Left lung (tissue), 10 donors: Measurements from ENCODE around the gene BCO2. TPM values are rescaled to one million over a fixed set of nuclear protein-coding genes. Genes with fewer than 3 reads are reported as not detected.

Experiments
- ATAC-seq: fragments of 200-7000 bp; cut with Tn5 transposase; one replicate; pipeline ENCODE4 v1.9.1; 2020; ENCODE audit warnings: moderate library complexity
- DNase-seq, 4 donors: peaks; one replicate each; pipeline ENCODE4 v3.0.0-alpha.2; 2013 to 2020
- H3K27ac ChIP-seq, 2 donors: fragments of 200-600 bp; sonication (generic) in 1 of 2; one replicate each; pipeline versions ENCODE4 v1.5.0 to v1.8.0; 2020 to 2021
- H3K27me3 ChIP-seq, 2 donors: fragments of 200-600 bp; sonication (generic) in 1 of 2; one replicate each; pipeline versions ENCODE4 v1.5.0 to v1.8.0; 2020 to 2021
- H3K36me3 ChIP-seq, 2 donors: fragments of 200-600 bp; sonication (generic) in 1 of 2; one replicate each; pipeline versions ENCODE4 v1.5.0 to v1.8.0; 2020 to 2021
- H3K4me1 ChIP-seq, 2 donors: fragments of 200-600 bp; one replicate each; pipeline ENCODE4 v1.8.0; 2021
- H3K4me3 ChIP-seq, 2 donors: fragments of 200-600 bp; sonication (generic) in 1 of 2; one replicate each; pipeline versions ENCODE4 v1.5.0 to v1.8.0; 2020 to 2021; ENCODE audit warnings: mild to moderate bottlenecking in 1 of 2
- H3K9me3 ChIP-seq, 2 donors: fragments of 200-600 bp; sonication (generic) in 1 of 2; one replicate each; pipeline versions ENCODE4 v1.5.0 to v1.8.0; 2020 to 2021
- CTCF ChIP-seq, 2 donors: fragments of 200-600 bp; sonication (generic) in 1 of 2; IDR thresholded peaks; one replicate each; pipeline versions ENCODE4 v1.5.0 to v1.8.0; 2021; ENCODE audit warnings: antibody characterized with exemption in 2 of 2
- intact Hi-C, 2 donors: fragments of 100-400 bp; cut with DNase I; formaldehyde crosslinking; loops; one replicate each; pipeline versions ENCODE4 v1.11.2 to v1.14.2; 2022
- polyA plus RNA-seq, 6 donors: library from polyadenylated mRNA; unstranded; fragments of 120-200 nt; gene quantifications; one replicate each; pipeline ENCODE4 v1.2.1, GENCODE V29; 2013; ENCODE audit not compliant: insufficient read length in 6 of 6
- total RNA-seq, 2 donors: library from RNA; stranded (reverse); fragmentation: NEBNext Ultra II Directional; extraction: Animal tissue kit (Norgen Biotek cat#: 25700); gene quantifications; one replicate each; pipeline ENCODE4 v1.2.1, GENCODE V29; 2021
- donor health status: DM: no; HTN: yes; CAD: no.
- donor health status: DM: no; HTN: no; CAD: no.

The BCO2 gene
- total and polyA plus RNA-seq, 8 donors, result 3.3 to 11.8 (median 9.4) TPM

GRCh38 chr11:112231952-112232351 lies 56.6 kb downstream of the BCO2 start:
- intact Hi-C loops, result no loop called here
- Histone ChIP-seq H3K4me3 (no peak overlapping the region), H3K36me3 (peaks cover 0 to 59% of the 10 kb centered on the region in 2 donors), H3K27ac (no peak overlapping the region), H3K9me3 (no peaks in the 10 kb centered on the region), H3K27me3 (no peaks in the 10 kb centered on the region), H3K4me1 (peaks cover 6 to 17% of the 10 kb centered on the region in 2 donors)
- DNase-seq (no peak), ATAC-seq (no peak)
- TF ChIP-seq CTCF (IDR thresholded peaks at IDR 0.05), result no peak

- no peak for ATAC-seq
- H3K4me1 ChIP-seq, result no peaks in the 10 kb centered on the region
- H3K27me3 ChIP-seq, result no peaks in the 10 kb centered on the region
- intact Hi-C loops, result no loop called here
- H3K36me3 ChIP-seq, result peaks cover 0 to 82% of the 10 kb centered on the region in 2 donors
- H3K4me3 ChIP-seq, result no peak overlapping the region
- no peak overlapping the region for H3K27ac ChIP-seq
- no peak for DNase-seq
- TF ChIP-seq CTCF (IDR thresholded peaks at IDR 0.05), result no peak
- no peaks in the 10 kb centered on the region for H3K9me3 ChIP-seq
Observed at GRCh38 chr11:112235750-112236390, 60.6 kb downstream of the BCO2 start.

- ATAC-seq, result no peak
- Histone ChIP-seq H3K36me3 (peaks cover 0 to 91% of the 10 kb centered on the region in 2 donors), H3K4me1 (no peaks in the 10 kb centered on the region), H3K27me3 (no peaks in the 10 kb centered on the region), H3K4me3 (no peak overlapping the region), H3K27ac (no peak overlapping the region), H3K9me3 (no peaks in the 10 kb centered on the region)
- no peak for TF ChIP-seq CTCF (IDR thresholded peaks at IDR 0.05)
- intact Hi-C loops, result no loop called here
- no peak for DNase-seq
Observed at GRCh38 chr11:112237451-112237850, 62.1 kb downstream of the BCO2 start.

- H3K36me3 ChIP-seq, result peaks cover 0 to 97% of the 10 kb centered on the region in 2 donors
- no peak for DNase-seq
- intact Hi-C loops, result no loop called here
- no peak for TF ChIP-seq CTCF (IDR thresholded peaks at IDR 0.05)
- no peak overlapping the region for H3K27ac ChIP-seq
- no peak overlapping the region for H3K4me3 ChIP-seq
- H3K4me1 ChIP-seq, result no peaks in the 10 kb centered on the region
- H3K27me3 ChIP-seq, result no peaks in the 10 kb centered on the region
- no peaks in the 10 kb centered on the region for H3K9me3 ChIP-seq
- no peak for ATAC-seq
Observed at GRCh38 chr11:112238041-112238440, 62.7 kb downstream of the BCO2 start.

GRCh38 chr11:112241486-112241885 lies 66.2 kb downstream of the BCO2 start:
- Histone ChIP-seq H3K9me3 (no peaks in the 10 kb centered on the region), H3K27me3 (no peaks in the 10 kb centered on the region), H3K4me3 (no peak overlapping the region), H3K4me1 (no peaks in the 10 kb centered on the region), H3K27ac (peak overlapping the region in 1 of 2 donors; percentile 39), H3K36me3 (peaks cover 0 to 64% of the 10 kb centered on the region in 2 donors)
- DNase-seq (no peak), ATAC-seq (peak; percentile 50)
- TF ChIP-seq CTCF (IDR thresholded peaks at IDR 0.05), result no peak
- intact Hi-C loops, result no loop called here
